ENCODE results near the gene SLC25A47. TPM values are rescaled to one million over a fixed set of nuclear protein-coding genes. Genes with fewer than 3 reads are reported as not detected.
A peak's percentile ranks its signal among the peaks of the same experiment; 100 is the strongest.

The SLC25A47 gene
- total RNA-seq, 2 experiments from 2014 or later, result not detected

DNA sequence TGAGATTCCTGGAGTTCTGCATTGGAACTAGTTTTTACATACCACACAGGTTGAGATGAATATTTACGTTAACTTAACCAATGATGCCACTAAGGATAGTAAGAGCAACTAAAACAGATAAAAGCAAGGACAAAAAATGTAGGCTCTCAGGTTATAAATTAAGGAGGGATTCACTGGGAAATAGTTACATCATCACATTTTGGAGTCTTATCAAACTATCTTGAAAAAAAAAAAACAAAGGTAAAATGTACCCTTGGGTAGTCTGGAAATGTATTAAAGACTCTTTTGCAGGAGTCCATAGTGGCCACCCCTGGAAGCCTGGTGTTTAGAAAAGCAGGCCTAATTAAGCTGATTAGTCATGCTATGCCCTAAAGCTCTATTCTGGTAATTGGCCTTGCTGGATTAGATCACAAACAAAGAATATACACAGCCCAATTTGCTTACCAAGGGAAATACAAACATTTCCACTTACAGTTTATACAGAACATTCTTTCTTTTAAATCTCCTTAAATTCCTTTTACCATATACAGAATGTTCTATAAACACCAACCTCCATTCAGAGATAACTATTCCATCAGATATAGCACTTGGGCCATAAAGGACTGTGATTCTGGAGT, 39.3 kb downstream of the SLC25A47 start:
- H3K9me3 Mint-ChIP-seq (ENCODE audit: insufficient read depth), result no peaks in the 10 kb centered on the region
- ATAC-seq (no peak), DNase-seq (no peak)
- no peak overlapping the region for H3K27ac Mint-ChIP-seq
- peaks cover 40% of the 10 kb centered on the region for H3K4me1 Mint-ChIP-seq (ENCODE audit: low read depth)
- H3K27me3 Mint-ChIP-seq (ENCODE audit: low read depth), result no peaks in the 10 kb centered on the region
- peaks cover 77% of the 10 kb centered on the region for H3K36me3 Mint-ChIP-seq (ENCODE audit: low read depth)
- H3K4me3 Mint-ChIP-seq, result no peak overlapping the region
- ChIA-PET CTCF (interaction anchor here (0.9 to 3.3 kb wide), 8 partner anchors 8 to 78 kb away, joined by 3 to 15 read pairs (median 5); partner anchors contain the start of gene WDR25), POLR2A (interaction anchor here (3.6 kb wide), 1 partner anchor 13 kb away, joined by 11 read pairs; a partner anchor contains a TSS)

DNA sequence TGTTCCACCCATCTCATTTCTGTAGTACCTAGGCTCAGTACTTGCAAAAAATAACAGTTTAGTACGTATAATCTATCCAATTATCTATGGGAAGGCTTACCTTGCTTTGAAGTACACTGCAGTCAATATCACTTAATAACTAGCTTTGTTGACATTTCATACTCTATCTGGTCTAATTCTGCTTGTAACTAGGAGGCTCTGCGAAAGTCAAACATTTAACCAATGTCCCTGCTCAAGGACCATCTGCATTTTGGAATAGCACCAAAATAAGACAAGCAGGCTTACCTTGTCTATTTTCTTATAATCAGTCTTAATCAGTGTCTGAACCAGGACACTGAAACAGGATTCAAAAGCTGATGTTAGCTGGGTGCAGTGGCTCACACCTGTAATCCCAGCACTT, 39.9 kb downstream of the SLC25A47 start:
- ChIA-PET CTCF (interaction anchor here (0.9 to 3.3 kb wide), 5 partner anchors 13 to 77 kb away, joined by 3 to 15 read pairs (median 5); partner anchors contain the start of gene WDR25), POLR2A (interaction anchor here (3.6 kb wide), 1 partner anchor 12 kb away, joined by 11 read pairs; a partner anchor contains a TSS)
- H3K4me1 Mint-ChIP-seq (ENCODE audit: low read depth), result peaks cover 43% of the 10 kb centered on the region
- no peaks in the 10 kb centered on the region for H3K27me3 Mint-ChIP-seq (ENCODE audit: low read depth)
- peaks cover 78% of the 10 kb centered on the region for H3K36me3 Mint-ChIP-seq (ENCODE audit: low read depth)
- ATAC-seq (no peak), DNase-seq (no peak)
- H3K27ac Mint-ChIP-seq, result no peak overlapping the region
- H3K4me3 Mint-ChIP-seq, result no peak overlapping the region
- H3K9me3 Mint-ChIP-seq (ENCODE audit: insufficient read depth), result no peaks in the 10 kb centered on the region

DNA sequence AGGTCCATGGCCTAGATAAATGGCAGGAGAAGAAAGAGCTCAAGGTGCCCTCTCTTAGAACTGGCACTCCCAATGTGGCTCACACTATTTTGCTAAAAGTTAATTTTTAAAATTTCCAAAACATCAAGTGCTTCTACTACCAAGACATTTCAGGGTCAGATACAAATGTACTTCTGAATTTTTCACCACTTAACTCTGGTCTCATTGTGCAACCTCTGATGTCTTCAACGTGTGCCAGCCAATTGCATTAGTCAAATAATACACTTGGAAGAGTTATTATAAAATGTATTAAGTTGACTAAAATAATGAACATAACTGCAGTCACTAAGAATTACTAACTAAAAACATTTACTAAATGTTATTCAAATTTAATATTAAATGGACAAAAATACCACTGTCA, 41.3 kb downstream of the SLC25A47 start:
- Mint-ChIP-seq H3K27me3 (ENCODE audit: low read depth) (no peaks in the 10 kb centered on the region), H3K36me3 (ENCODE audit: low read depth) (peaks cover 75% of the 10 kb centered on the region), H3K9me3 (ENCODE audit: insufficient read depth) (no peaks in the 10 kb centered on the region), H3K4me1 (ENCODE audit: low read depth) (peaks cover 42% of the 10 kb centered on the region), H3K27ac (no peak overlapping the region), H3K4me3 (no peak overlapping the region)
- ChIA-PET POLR2A (interaction anchor here (3.6 kb wide), 1 partner anchor 11 kb away, joined by 11 read pairs; a partner anchor contains a TSS), CTCF (interaction anchor here (1.6 kb wide), 1 partner anchor 20 kb away, joined by 4 read pairs; no protein-coding TSS in a partner anchor)
- DNase-seq (no peak), ATAC-seq (no peak)

DNA sequence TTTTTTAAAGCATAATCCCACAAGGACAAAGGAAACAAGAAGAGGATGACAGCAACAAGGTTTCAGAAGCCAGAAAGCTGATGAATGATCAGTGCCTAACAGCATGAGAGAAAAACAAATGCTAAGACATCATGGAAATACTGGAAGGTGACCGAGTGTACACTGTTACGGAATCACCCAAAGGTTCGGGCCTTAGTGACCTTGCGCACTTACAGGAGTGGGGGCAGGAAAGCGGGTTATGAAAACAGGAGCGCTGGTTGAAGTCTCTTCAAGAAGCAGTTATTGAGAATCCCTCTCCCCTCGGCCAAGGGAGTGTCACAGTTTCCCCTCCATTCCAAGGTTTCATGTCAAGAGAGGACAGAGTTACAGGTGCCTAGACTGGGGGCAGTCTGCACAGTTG, 42.6 kb downstream of the SLC25A47 start:
- ATAC-seq (no peak), DNase-seq (no peak)
- Mint-ChIP-seq H3K36me3 (ENCODE audit: low read depth) (peaks cover 72% of the 10 kb centered on the region), H3K27ac (no peak overlapping the region), H3K4me1 (ENCODE audit: low read depth) (peaks cover 41% of the 10 kb centered on the region), H3K27me3 (ENCODE audit: low read depth) (no peaks in the 10 kb centered on the region), H3K9me3 (ENCODE audit: insufficient read depth) (no peaks in the 10 kb centered on the region), H3K4me3 (no peak overlapping the region)
- CTCF ChIA-PET, result interaction anchor here (0.9 to 1.8 kb wide), 2 partner anchors 16 to 17 kb away, joined by 3 to 4 read pairs; no protein-coding TSS in a partner anchor
- POLR2A ChIA-PET, result no interaction called here

DNA sequence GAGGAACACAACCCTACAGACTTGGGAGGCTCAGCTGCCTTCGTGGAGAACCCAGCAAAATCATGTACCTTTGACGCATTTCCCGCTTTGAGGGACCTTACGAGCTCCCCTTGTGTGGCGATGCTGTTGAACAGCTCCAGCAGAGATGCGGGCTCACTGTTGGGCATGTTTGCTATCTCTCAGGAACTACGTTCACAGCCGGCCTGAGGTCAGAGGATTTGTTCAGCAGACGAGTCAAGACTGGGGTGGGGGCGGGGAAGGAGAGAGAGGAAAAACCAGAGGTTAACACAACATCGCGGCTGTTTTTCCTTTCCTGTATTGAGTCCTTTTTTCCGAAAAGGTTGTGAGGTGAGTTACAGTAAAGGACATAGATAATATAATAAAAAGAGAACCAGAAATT, 45.9 kb downstream of the SLC25A47 start:
- Mint-ChIP-seq H3K4me3 (no peak overlapping the region), H3K27me3 (ENCODE audit: low read depth) (no peaks in the 10 kb centered on the region), H3K9me3 (ENCODE audit: insufficient read depth) (no peaks in the 10 kb centered on the region), H3K4me1 (ENCODE audit: low read depth) (peaks cover 62% of the 10 kb centered on the region), H3K36me3 (ENCODE audit: low read depth) (peaks cover 76% of the 10 kb centered on the region), H3K27ac (peak overlapping the region; percentile 19)
- POLR2A ChIA-PET, result no interaction called here
- ATAC-seq, result no peak
- no peak for DNase-seq
- CTCF ChIA-PET, result no interaction called here

- peak; percentile 24 for ATAC-seq
- Mint-ChIP-seq H3K36me3 (ENCODE audit: low read depth) (peaks cover 82% of the 10 kb centered on the region), H3K4me1 (ENCODE audit: low read depth) (peaks cover 71% of the 10 kb centered on the region), H3K4me3 (no peak overlapping the region), H3K27ac (peak overlapping the region; percentile 62), H3K9me3 (ENCODE audit: insufficient read depth) (no peaks in the 10 kb centered on the region), H3K27me3 (ENCODE audit: low read depth) (no peaks in the 10 kb centered on the region)
- CTCF ChIA-PET, result interaction anchor here (1.4 kb wide), 1 partner anchor 8 kb away, joined by 5 read pairs; no protein-coding TSS in a partner anchor
- POLR2A ChIA-PET, result no interaction called here
- no peak for DNase-seq
These were observed 46.9 kb downstream of the SLC25A47 start for GRCh38 chr14:100370003-100370402.

DNA sequence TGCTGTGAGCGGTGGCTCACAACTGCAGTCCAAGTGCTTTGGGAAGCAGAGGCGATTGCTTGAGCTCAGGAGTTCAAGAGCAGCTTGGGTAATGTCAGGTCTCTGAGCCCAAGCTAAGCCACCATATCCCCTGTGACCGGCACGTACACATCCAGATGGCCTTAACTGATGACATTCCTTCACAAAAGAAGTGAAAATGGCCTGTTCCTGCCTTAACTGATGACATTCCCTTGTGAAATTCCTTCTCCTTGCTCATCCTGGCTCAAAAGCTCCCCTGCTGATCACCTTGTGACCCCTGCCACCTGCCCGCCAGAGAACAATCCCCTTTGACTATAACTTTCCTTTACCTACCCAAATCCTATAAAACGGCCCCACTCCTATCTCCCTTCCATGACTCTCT, 48.6 kb downstream of the SLC25A47 start:
- DNase-seq, result no peak
- Mint-ChIP-seq H3K27me3 (ENCODE audit: low read depth) (no peaks in the 10 kb centered on the region), H3K36me3 (ENCODE audit: low read depth) (peaks cover 73% of the 10 kb centered on the region), H3K4me3 (no peak overlapping the region), H3K27ac (peak overlapping the region; percentile 7), H3K9me3 (ENCODE audit: insufficient read depth) (no peaks in the 10 kb centered on the region), H3K4me1 (ENCODE audit: low read depth) (peaks cover 64% of the 10 kb centered on the region)
- ChIA-PET POLR2A (interaction anchor here (0.7 kb wide), 1 partner anchor 741 kb away, joined by 3 read pairs; no protein-coding TSS in a partner anchor), CTCF (interaction anchor here (0.9 to 1.5 kb wide), 3 partner anchors 12 to 131 kb away, joined by 3 to 8 read pairs (median 3); no protein-coding TSS in a partner anchor)
- ATAC-seq, result no peak

GRCh38 chr14:100372357-100373048, 49.4 kb downstream of the SLC25A47 start:
- peak overlapping the region; percentile 96 for H3K27ac Mint-ChIP-seq
- H3K27me3 Mint-ChIP-seq (ENCODE audit: low read depth), result no peaks in the 10 kb centered on the region
- DNase-seq, result no peak
- ChIA-PET CTCF (interaction anchor here (1.0 to 1.5 kb wide), 3 partner anchors 11 to 150 kb away, joined by 3 to 8 read pairs (median 3); no protein-coding TSS in a partner anchor), POLR2A (interaction anchor here (0.7 kb wide), 1 partner anchor 31 kb away, joined by 3 read pairs; no protein-coding TSS in a partner anchor)
- peak overlapping the region; percentile 95 for H3K4me3 Mint-ChIP-seq
- H3K4me1 Mint-ChIP-seq (ENCODE audit: low read depth), result peaks cover 66% of the 10 kb centered on the region
- H3K9me3 Mint-ChIP-seq (ENCODE audit: insufficient read depth), result no peaks in the 10 kb centered on the region
- ATAC-seq, result no peak
- peaks cover 69% of the 10 kb centered on the region for H3K36me3 Mint-ChIP-seq (ENCODE audit: low read depth)

DNA sequence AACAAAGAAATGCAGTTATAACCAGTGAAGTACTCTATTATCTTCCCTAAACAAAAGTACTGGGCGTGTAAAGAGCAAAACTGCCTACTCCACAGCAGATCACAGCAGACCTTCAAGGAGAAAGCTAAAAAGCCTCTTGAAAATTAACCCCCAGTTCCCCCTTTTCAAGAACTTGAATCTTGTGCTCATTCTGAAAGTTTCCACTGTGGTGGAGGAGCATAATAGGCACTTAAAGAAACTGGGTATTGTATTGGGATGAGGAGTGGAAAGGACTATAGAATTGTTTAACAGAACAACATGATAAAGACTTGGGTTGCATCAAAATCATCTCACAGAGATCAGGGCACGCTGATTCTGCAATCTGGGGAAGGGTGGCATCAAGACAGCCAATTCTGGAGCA, 51.1 kb downstream of the SLC25A47 start:
- peaks cover 54% of the 10 kb centered on the region for H3K36me3 Mint-ChIP-seq (ENCODE audit: low read depth)
- CTCF ChIA-PET, result interaction anchor here (1.1 to 4.2 kb wide), 5 partner anchors 12 to 272 kb away, joined by 3 to 22 read pairs (median 5); no protein-coding TSS in a partner anchor

DNA sequence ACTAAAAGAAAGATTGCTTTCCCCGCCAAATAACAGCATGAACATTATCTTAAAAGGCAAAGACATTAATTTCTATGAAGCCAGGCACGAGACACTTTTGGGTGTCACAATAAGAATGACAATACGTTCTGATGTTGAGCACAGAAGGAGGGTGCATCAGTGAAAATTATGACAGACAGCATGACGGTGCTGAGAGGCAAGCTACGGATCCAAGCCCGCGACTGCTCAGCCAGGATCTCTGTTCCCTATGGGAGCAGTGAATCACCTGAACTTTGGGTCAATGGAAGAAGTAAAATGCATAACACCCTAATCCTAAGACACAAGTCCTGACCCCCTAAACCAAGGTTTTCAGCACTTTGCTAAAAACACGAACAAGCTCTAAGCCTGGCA, 51.7 kb downstream of the SLC25A47 start:
- peak overlapping the region; percentile 96 for H3K27ac Mint-ChIP-seq
- ATAC-seq, result no peak
- no peaks in the 10 kb centered on the region for H3K27me3 Mint-ChIP-seq (ENCODE audit: low read depth)
- H3K4me3 Mint-ChIP-seq, result peak overlapping the region; percentile 95
- CTCF ChIA-PET, result interaction anchor here (1.0 to 4.2 kb wide), 5 partner anchors 12 to 271 kb away, joined by 3 to 22 read pairs (median 5); no protein-coding TSS in a partner anchor
- POLR2A ChIA-PET, result interaction anchor here (0.6 to 1.5 kb wide), 5 partner anchors 12 to 424 kb away, joined by 3 to 11 read pairs (median 5); no protein-coding TSS in a partner anchor
- H3K36me3 Mint-ChIP-seq (ENCODE audit: low read depth), result peaks cover 50% of the 10 kb centered on the region
- no peaks in the 10 kb centered on the region for H3K9me3 Mint-ChIP-seq (ENCODE audit: insufficient read depth)
- H3K4me1 Mint-ChIP-seq (ENCODE audit: low read depth), result peaks cover 57% of the 10 kb centered on the region
- no peak for DNase-seq

More for the DNA sequence above, 51.1 kb downstream of the SLC25A47 start:
- H3K4me3 Mint-ChIP-seq, result peak overlapping the region; percentile 95
- no peaks in the 10 kb centered on the region for H3K27me3 Mint-ChIP-seq (ENCODE audit: low read depth)
- H3K27ac Mint-ChIP-seq, result peak overlapping the region; percentile 96
- H3K9me3 Mint-ChIP-seq (ENCODE audit: insufficient read depth), result no peaks in the 10 kb centered on the region
- ATAC-seq, result no peak
- POLR2A ChIA-PET, result interaction anchor here (1.4 to 1.5 kb wide), 3 partner anchors 11 to 151 kb away, joined by 5 to 11 read pairs (median 5); no protein-coding TSS in a partner anchor
- peaks cover 60% of the 10 kb centered on the region for H3K4me1 Mint-ChIP-seq (ENCODE audit: low read depth)
- DNase-seq, result no peak

- H3K27me3 Mint-ChIP-seq (ENCODE audit: low read depth), result no peaks in the 10 kb centered on the region
- DNase-seq (peak; percentile 90), ATAC-seq (peak; percentile 52)
- H3K4me1 Mint-ChIP-seq (ENCODE audit: low read depth), result peaks cover 52% of the 10 kb centered on the region
- no peaks in the 10 kb centered on the region for H3K9me3 Mint-ChIP-seq (ENCODE audit: insufficient read depth)
- peaks cover 44% of the 10 kb centered on the region for H3K36me3 Mint-ChIP-seq (ENCODE audit: low read depth)
- H3K4me3 Mint-ChIP-seq, result peak overlapping the region; percentile 95
- H3K27ac Mint-ChIP-seq, result peak overlapping the region; percentile 96
- ChIA-PET POLR2A (interaction anchor here (0.6 to 1.5 kb wide), 6 partner anchors 13 to 424 kb away, joined by 3 to 11 read pairs (median 5); no protein-coding TSS in a partner anchor), CTCF (interaction anchor here (1.0 to 4.2 kb wide), 5 partner anchors 11 to 271 kb away, joined by 3 to 22 read pairs (median 5); no protein-coding TSS in a partner anchor)
These were observed 52.3 kb downstream of the SLC25A47 start for GRCh38 chr14:100375266-100375962.
